ENCODE measurements around the gene DIP2C.

DNA sequence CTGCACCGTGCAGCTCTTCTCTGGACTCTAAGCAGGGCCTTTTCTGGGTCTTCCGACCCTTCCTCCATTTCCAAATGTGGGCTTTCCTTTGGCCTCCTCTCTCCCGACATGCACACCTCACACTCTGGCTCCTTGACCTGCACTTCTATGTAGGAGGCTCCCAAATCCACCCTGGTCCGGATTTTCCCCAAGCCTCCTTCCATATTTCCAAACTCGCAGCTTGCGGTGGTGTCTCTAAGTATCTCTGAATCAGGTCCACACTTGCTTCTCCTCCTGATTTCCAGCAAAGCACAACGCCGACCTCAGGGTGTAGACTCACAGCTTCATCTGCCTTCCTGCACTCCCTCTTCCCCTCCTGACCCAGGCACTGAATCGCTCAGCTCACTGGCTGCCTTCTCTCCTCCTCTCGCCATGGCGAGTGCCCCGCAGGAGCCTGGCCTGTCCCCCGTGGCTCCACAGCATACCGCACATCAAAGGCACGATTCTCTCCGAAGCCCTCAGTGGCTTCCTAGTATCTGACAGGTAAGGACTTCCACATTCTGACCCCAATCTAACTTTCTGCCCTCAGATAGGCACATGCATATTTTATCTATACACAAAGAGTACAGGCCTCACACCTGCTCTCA lies 27.8 kb downstream of the DIP2C start:
- no peak for TF ChIP-seq POLR2A (IDR thresholded peaks at IDR 0.05)
- TF ChIP-seq, protein P1, sequence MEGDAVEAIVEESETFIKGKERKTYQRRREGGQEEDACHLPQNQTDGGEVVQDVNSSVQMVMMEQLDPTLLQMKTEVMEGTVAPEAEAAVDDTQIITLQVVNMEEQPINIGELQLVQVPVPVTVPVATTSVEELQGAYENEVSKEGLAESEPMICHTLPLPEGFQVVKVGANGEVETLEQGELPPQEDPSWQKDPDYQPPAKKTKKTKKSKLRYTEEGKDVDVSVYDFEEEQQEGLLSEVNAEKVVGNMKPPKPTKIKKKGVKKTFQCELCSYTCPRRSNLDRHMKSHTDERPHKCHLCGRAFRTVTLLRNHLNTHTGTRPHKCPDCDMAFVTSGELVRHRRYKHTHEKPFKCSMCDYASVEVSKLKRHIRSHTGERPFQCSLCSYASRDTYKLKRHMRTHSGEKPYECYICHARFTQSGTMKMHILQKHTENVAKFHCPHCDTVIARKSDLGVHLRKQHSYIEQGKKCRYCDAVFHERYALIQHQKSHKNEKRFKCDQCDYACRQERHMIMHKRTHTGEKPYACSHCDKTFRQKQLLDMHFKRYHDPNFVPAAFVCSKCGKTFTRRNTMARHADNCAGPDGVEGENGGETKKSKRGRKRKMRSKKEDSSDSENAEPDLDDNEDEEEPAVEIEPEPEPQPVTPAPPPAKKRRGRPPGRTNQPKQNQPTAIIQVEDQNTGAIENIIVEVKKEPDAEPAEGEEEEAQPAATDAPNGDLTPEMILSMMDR (IDR thresholded peaks at IDR 0.05), result no peak
